GM23338 (cell line): Measurements from ENCODE around the gene LNPEP.

Source experiments
- CTCF ChIP-seq, 2 experiments: fragments of 200-600 bp in 1 of 2; sonication (generic) in 1 of 2; conservative IDR thresholded peaks; 2 replicates each; pipeline versions ENCODE4 v1.5.1 to v1.6.1; 2016 to 2017; ENCODE audit warnings: antibody characterized with exemption in 2 of 2, low read depth in 2 of 2, mild to moderate bottlenecking in 2 of 2, moderate library complexity in 1 of 2
- EZH2 ChIP-seq: fragments of 200-600 bp; sonication (generic); IDR thresholded peaks from one replicate; pipeline ENCODE4 v1.8.0; 2017; ENCODE audit warnings: antibody characterized with exemption, mild to moderate bottlenecking, low read depth; ENCODE audit not compliant: unreplicated experiment
- POLR2AphosphoS5 ChIP-seq: IDR thresholded peaks from 2 replicates; pipeline ENCODE4 v1.6.1; 2016; ENCODE audit warnings: antibody characterized with exemption, low read depth
- STAT1 ChIP-seq: IDR thresholded peaks from one replicate; pipeline ENCODE4 v1.6.1; 2016; ENCODE audit warnings: antibody characterized with exemption; ENCODE audit not compliant: unreplicated experiment

DNA sequence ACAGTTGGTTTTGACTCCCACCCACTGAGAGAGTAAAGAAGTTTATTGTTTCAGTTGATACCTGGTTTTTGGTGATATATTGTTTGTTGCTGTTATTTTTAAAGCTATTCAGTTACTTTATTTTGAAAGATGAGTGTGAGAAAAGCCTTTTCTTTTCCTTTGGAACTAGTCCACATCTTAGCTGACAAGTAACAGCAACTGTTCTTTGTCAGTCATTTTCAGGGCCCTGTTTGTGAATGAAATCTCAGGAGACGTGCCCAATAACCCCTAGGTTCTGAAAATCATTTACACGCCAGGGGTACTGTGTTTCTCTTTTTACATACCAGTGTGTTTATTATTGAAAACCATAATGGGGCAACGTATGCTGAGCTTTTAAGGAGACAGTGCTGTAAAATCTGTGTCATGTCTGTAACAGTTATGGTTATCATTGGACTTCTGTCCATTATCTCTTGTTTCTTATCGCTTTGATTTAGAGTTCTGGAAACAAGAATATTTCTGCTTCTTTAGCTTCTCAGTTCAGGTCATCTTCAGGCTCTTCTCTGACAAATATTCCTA, 131.5 kb downstream of the LNPEP start:
- TF ChIP-seq STAT1 (no peak), EZH2 (no peak), CTCF (conservative IDR thresholded peaks at IDR 0.05; ENCODE audit: low read depth in 2 of 2) (no peak), POLR2AphosphoS5 (no peak)
